ENCODE data around the gene RNF222.

DNA sequence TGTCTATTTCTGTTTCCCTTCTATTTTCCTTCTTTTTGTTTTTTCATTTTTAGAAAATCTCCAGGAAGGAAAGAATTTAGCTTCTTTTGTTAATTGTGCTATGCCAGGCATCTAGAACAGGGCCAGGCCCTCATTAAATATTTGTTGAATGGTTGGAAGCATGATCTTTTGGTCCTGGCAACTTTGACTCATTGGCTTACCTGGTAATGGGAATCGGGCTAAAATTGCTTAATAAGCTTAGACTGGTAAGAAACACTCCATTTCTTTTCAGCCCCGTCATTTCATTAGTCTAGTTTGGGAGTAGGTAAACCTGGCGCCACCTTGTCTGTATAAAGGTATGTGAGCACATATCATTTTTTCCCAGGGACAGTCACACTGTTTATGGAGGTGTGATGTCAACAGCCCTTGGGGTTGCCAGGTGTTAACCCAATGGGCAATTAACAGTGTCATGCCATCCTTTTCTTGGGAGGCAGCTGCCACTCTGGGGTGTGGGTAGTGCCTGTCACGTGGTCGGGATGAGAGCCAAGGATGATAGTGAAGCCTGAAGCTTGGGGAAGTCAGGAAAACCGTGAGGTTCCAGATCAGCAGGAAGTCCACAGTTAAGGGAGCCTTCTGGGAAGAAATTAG lies 28.6 kb upstream of the RNF222 start:
- TF ChIP-seq, protein P1, sequence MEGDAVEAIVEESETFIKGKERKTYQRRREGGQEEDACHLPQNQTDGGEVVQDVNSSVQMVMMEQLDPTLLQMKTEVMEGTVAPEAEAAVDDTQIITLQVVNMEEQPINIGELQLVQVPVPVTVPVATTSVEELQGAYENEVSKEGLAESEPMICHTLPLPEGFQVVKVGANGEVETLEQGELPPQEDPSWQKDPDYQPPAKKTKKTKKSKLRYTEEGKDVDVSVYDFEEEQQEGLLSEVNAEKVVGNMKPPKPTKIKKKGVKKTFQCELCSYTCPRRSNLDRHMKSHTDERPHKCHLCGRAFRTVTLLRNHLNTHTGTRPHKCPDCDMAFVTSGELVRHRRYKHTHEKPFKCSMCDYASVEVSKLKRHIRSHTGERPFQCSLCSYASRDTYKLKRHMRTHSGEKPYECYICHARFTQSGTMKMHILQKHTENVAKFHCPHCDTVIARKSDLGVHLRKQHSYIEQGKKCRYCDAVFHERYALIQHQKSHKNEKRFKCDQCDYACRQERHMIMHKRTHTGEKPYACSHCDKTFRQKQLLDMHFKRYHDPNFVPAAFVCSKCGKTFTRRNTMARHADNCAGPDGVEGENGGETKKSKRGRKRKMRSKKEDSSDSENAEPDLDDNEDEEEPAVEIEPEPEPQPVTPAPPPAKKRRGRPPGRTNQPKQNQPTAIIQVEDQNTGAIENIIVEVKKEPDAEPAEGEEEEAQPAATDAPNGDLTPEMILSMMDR (IDR thresholded peaks at IDR 0.05): no peak
- no peak for TF ChIP-seq POLR2A (IDR thresholded peaks at IDR 0.05)
- TF ChIP-seq EP300 (IDR thresholded peaks at IDR 0.05): no peak

All from ovary (tissue), 3 donors.